DOHH2 (cell line): Measurements from ENCODE around the gene EDARADD.

ENCODE experiments used
- H3F3A ChIP-seq: fragments of 200-600 bp; sonication (generic), shearing (Covaris generic); 2 replicates; pipeline ENCODE4 v1.6.0; 2016; ENCODE audit warnings: antibody characterized with exemption, mild to moderate bottlenecking; ENCODE audit not compliant: control insufficient read depth, insufficient read depth
- H3K27ac ChIP-seq: fragments of 200-600 bp; sonication (generic); 2 replicates; pipeline ENCODE4 v1.5.1; 2014; ENCODE audit warnings: low read depth, mild to moderate bottlenecking, low read length, moderate library complexity
- H3K27me3 ChIP-seq: fragments of 200-600 bp; sonication (generic); 2 replicates; pipeline ENCODE4 v1.6.1; 2014; ENCODE audit warnings: mild to moderate bottlenecking, low read length, mixed read lengths; ENCODE audit not compliant: control insufficient read depth
- H3K36me3 ChIP-seq: fragments of 200-600 bp; sonication (generic); 2 replicates; pipeline ENCODE4 v1.6.1; 2014; ENCODE audit warnings: mild to moderate bottlenecking, low read length, moderate library complexity, mixed read lengths; ENCODE audit not compliant: control insufficient read depth
- H3K4me1 ChIP-seq: fragments of 200-600 bp; sonication (generic); 2 replicates; pipeline ENCODE4 v1.6.1; 2014; ENCODE audit warnings: mild to moderate bottlenecking, low read length, mixed read lengths; ENCODE audit not compliant: control insufficient read depth
- H3K4me2 ChIP-seq: fragments of 200-600 bp; sonication (generic); 2 replicates; pipeline ENCODE4 v1.6.0; 2014; ENCODE audit warnings: mild to moderate bottlenecking, low read length, moderate library complexity
- H3K4me3 ChIP-seq: fragments of 200-600 bp; sonication (generic); 2 replicates; pipeline ENCODE4 v1.5.1; 2014; ENCODE audit warnings: mild to moderate bottlenecking, low read length, mixed read lengths
- H3K79me2 ChIP-seq: fragments of 200-600 bp; sonication (generic); 2 replicates; pipeline ENCODE4 v1.6.1; 2014; ENCODE audit warnings: mild to moderate bottlenecking, low read length, mixed read lengths; ENCODE audit not compliant: control insufficient read depth
- H3K9me2 ChIP-seq: fragments of 200-600 bp; sonication (generic); replicated peaks from 2 replicates; pipeline ENCODE4 v1.6.1; 2014; ENCODE audit warnings: mild to moderate bottlenecking, low read length, mixed read lengths; ENCODE audit not compliant: control insufficient read depth
- H3K9me3 ChIP-seq: fragments of 200-600 bp; sonication (generic); 2 replicates; pipeline ENCODE4 v1.6.1; 2014; ENCODE audit warnings: antibody characterized with exemption, low read length, mixed read lengths; ENCODE audit not compliant: control insufficient read depth, insufficient read depth
- H4K20me1 ChIP-seq: fragments of 200-600 bp; sonication (generic); 2 replicates; pipeline ENCODE4 v1.6.0; 2014; ENCODE audit warnings: low read depth, mild to moderate bottlenecking, antibody characterized with exemption, low read length, moderate library complexity; ENCODE audit not compliant: control insufficient read depth, insufficient read depth
- CTCF ChIP-seq: fragments of 200-600 bp; sonication (generic); IDR thresholded peaks from one replicate; pipeline ENCODE4 v1.5.1; 2014; ENCODE audit warnings: antibody characterized with exemption, mild to moderate bottlenecking, low read depth, low read length; ENCODE audit not compliant: poor library complexity, severe bottlenecking
- EZH2phosphoT487 ChIP-seq: fragments of 200-600 bp; sonication (generic); IDR thresholded peaks from 2 replicates; pipeline ENCODE4 v1.6.1; 2017; ENCODE audit warnings: borderline replicate concordance, mild to moderate bottlenecking, antibody characterized with exemption, low read length, moderate library complexity, mixed read lengths

Gene EDARADD

GRCh38 chr1:236526079-236526478 is 132.0 kb downstream of the EDARADD start:
- no peaks in the 10 kb centered on the region for H3K79me2 ChIP-seq
- H4K20me1 ChIP-seq, result no peaks in the 10 kb centered on the region
- no peak for TF ChIP-seq CTCF
- no peak for TF ChIP-seq EZH2phosphoT487
- H3K27me3 ChIP-seq, result peaks cover 26% of the 10 kb centered on the region
- no peaks in the 10 kb centered on the region for H3K9me2 ChIP-seq
- peaks cover 16% of the 10 kb centered on the region for H3K4me1 ChIP-seq
- H3F3A ChIP-seq, result peaks cover 8% of the 10 kb centered on the region
- H3K27ac ChIP-seq, result no peak overlapping the region
- H3K9me3 ChIP-seq, result no peaks in the 10 kb centered on the region
- H3K36me3 ChIP-seq, result peaks cover 3% of the 10 kb centered on the region; the same call in 1 of the 2 replicates
- H3K4me2 ChIP-seq, result no peak overlapping the region
- no peak overlapping the region for H3K4me3 ChIP-seq

GRCh38 chr1:236530286-236530685 is 136.2 kb downstream of the EDARADD start:
- Histone ChIP-seq H3K4me2 (no peak overlapping the region), H3K9me3 (no peaks in the 10 kb centered on the region), H4K20me1 (no peaks in the 10 kb centered on the region), H3K79me2 (no peaks in the 10 kb centered on the region), H3K9me2 (no peaks in the 10 kb centered on the region), H3K27ac (no peak overlapping the region), H3K4me3 (no peak overlapping the region), H3K27me3 (no peaks in the 10 kb centered on the region), H3K4me1 (peaks cover 12% of the 10 kb centered on the region), H3K36me3 (peaks cover 3% of the 10 kb centered on the region; the same call in 1 of the 2 replicates), H3F3A (no peaks in the 10 kb centered on the region)
- TF ChIP-seq CTCF (no peak), EZH2phosphoT487 (no peak)

GRCh38 chr1:236530959-236531358 is 136.9 kb downstream of the EDARADD start:
- Histone ChIP-seq H4K20me1 (no peaks in the 10 kb centered on the region), H3K27ac (no peak overlapping the region), H3K36me3 (peaks cover 2% of the 10 kb centered on the region; the same call in 1 of the 2 replicates), H3K4me2 (no peak overlapping the region), H3K9me3 (no peaks in the 10 kb centered on the region), H3K4me1 (peaks cover 12% of the 10 kb centered on the region), H3K4me3 (no peak overlapping the region), H3K9me2 (no peaks in the 10 kb centered on the region), H3K79me2 (no peaks in the 10 kb centered on the region), H3F3A (no peaks in the 10 kb centered on the region), H3K27me3 (no peaks in the 10 kb centered on the region)
- no peak for TF ChIP-seq CTCF
- no peak for TF ChIP-seq EZH2phosphoT487

- Histone ChIP-seq H3K36me3 (no peaks in the 10 kb centered on the region), H3K27me3 (no peaks in the 10 kb centered on the region), H4K20me1 (no peaks in the 10 kb centered on the region), H3K9me3 (no peaks in the 10 kb centered on the region), H3K4me1 (peaks cover 12% of the 10 kb centered on the region), H3K79me2 (no peaks in the 10 kb centered on the region), H3K4me2 (no peak overlapping the region), H3F3A (no peaks in the 10 kb centered on the region), H3K27ac (no peak overlapping the region), H3K9me2 (no peaks in the 10 kb centered on the region), H3K4me3 (no peak overlapping the region)
- no peak for TF ChIP-seq CTCF
- TF ChIP-seq EZH2phosphoT487, result no peak
These were observed 138.8 kb downstream of the EDARADD start for GRCh38 chr1:236532850-236533249.
